GM19025 (cell line): ENCODE measurements around the gene NRP1.

Source experiments
- ATAC-seq: cut with Tn5 transposase; IDR thresholded peaks from one replicate; pipeline ENCODE4 v1.9.1; 2021; ENCODE audit warnings: mild to moderate bottlenecking, low read depth, moderate library complexity; ENCODE audit not compliant: unreplicated experiment

The NRP1 gene

DNA sequence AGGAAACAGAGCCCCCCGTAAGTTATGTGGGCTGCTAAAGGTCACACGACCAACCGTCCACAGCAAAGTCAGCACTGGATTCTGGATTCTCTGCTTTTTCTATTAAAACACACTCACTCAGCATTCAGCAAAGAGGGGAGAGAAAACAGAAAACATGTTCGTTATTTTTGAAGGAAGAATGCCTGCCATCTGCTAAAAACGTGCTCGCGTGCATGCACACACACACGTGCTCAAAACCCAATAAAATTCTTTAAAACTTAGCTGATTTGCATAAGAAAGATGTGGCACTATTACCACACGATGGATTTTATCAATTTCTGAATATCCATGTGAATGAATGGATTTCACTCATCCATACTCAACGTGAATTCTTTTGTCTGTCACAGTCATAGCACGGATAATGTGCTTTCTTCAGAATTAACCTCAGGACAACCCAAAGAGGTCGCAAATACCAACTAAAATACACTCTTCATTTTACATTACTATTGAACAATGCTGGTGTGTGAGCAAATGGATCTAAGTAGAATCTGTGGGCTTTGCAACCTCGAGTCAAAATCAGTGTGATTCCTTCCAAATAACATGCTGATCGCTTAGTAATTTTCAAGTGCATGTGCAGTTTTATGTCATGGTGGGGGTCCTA is 40.8 kb downstream of the NRP1 start:
- ATAC-seq: no peak

DNA sequence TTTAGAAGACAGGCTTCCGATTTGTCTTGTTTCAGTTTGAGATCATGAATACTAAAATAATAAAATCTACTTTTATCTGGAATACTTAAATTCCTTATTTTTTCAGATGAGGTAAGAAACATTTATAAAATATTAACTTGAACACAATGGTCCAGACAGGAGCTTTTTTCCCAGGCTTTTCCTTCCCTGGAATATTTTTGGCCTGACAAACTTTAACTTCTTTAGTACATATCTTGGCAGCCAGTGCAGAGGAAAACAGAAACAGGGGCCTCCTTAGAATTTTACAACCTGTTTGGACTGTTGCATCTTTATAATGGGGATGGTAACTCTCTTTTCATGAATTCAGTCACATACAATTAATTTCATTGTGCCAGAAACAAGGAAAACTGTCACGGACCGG is 41.4 kb downstream of the NRP1 start:
- no peak for ATAC-seq

DNA sequence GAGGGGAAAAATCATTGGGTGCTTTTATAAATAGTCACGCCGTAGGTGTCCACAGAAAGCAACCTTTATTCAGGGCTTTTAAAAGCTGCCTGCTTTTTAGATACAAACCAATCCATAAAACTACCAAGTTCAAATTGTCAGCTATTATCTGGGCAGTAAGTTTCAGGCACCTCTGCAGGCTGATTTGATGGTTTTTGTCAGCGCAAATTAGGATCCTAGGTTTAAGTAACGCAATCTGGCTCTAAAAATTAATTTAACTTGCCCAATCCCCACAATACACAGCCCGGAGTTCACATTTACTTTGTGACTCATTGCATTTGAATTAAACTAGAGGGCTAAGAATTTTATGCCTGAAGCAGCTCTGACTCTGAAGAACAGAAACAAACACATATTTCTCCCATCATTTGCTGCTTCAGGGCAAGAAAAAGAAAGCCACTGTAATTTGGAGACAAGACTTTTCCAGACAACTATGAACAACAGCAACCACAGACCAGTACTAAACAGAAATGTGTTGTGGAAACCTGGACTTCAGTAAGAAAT is 43.3 kb downstream of the NRP1 start:
- no peak for ATAC-seq

DNA sequence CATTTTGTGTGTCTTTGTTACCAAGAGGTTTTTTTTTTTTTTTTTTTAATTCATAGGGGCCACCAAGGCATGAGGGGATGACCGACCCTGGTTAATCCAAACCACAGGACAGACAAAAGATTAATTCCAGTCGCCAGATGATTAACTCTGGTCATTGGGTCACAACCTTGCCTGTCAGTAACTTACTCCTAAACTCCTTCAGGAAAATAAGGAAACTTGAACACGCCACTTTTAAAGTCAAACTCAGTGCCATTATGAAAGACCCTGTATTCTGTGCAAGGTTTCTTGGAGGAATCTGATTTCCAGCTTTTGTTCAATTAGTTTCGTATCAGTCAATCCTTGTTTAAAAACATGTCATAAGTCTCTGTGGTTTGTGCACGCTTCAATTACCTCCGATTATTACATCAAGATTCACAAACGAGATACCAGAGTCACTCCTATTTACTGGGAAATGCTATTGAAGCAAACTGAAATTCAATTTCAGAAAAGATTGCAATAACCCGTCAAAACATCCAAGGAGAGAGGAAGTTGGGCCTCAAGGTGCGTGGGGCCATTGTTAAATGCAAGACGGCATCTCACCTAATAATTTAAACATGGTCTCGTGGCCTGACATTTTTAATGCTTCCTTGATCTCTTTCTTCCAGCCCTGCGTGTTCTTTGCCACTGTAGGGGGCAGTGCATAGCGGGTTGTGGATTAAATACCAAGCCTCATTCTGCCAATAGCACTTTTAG is 44.0 kb downstream of the NRP1 start:
- ATAC-seq: no peak

DNA sequence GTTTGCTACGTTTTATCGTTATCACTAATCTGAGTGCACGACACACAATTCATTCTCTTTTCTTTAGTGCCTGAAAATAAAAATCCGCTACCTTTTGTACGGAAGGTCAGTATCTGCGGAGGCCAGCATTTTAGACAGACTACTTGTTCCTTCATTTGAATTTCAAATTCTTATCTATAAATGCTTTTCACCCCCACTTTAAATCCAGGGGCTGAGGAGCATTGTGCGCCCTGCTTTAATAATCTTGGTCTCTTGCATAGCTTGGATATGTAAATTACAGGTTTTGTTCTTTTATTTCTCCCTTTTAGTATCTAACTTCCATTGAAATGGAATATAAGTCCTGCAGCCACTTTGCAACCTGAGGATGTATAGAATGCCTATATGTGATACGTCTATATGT is 44.7 kb downstream of the NRP1 start:
- no peak for ATAC-seq

DNA sequence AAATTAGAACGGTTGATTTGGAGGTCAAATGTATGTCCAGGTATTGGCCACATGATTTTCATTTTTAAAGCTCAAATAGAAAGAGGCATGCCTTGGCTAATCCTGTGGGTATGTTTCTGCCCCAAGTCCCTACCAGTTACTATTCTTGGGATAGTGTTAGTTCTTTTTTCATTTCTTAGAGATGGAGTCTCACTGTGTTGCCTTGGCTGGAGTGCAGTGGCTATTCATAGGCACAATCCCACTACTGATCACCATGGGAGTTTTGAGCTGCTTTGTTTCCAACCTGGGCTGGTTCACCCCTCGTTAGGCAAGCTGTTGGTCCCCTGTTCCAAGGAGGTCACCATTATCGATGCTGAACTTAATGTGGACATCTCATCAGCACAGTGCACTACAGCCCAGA is 46.3 kb downstream of the NRP1 start:
- ATAC-seq: no peak

DNA sequence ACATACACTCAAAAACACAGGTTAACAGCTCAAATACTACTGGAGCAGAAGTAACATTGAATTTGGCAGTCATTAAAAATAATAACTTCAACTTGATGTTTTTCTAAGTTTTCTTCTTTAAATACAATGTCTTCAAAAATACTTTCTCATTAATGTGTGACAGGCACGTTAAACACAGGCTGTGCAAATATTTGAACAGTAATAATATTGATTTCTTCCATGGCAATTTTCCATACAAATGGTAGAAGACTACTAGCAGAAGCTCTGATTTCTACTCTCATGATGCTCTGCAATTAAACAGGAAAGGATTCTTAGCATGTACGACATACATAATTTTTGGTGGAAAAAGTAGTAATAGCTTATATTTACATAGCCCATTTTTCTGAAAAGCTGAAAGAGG is 47.4 kb downstream of the NRP1 start:
- no peak for ATAC-seq

DNA sequence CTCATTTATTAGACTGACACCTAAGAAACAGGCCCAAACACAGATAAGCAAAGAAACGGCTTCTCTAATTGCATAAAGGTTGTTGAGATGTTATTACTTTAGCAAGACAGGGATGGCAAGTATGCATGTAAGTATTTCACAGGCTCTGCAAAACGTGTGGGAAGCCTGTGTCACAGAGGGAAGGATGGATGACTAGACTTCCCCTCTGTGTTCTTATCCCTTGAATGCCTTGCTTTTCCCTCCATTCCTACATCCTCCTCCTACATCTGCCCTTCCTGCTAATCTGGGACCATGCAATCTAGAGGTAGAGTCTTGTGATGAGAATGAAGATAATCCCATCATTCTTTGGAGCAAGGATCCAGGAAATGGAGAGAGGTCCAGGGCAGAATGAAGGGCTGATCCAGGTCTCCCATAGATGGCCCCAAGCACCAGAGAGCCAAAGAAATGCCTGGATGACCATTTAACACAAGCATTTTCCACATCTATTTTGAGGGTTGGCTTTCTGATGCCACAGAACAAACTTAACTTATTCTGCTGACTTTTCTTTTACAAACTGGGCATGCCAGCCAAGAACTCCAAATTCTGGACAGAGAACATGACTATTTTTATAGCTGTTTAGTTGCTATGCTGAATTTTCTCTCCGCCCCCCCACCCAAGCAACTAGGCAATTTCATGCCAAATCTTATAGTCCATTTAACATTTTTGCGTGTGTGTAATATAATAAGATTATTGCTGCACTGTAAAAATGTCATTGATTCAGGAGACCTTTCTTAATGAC is 48.1 kb downstream of the NRP1 start:
- no peak for ATAC-seq

DNA sequence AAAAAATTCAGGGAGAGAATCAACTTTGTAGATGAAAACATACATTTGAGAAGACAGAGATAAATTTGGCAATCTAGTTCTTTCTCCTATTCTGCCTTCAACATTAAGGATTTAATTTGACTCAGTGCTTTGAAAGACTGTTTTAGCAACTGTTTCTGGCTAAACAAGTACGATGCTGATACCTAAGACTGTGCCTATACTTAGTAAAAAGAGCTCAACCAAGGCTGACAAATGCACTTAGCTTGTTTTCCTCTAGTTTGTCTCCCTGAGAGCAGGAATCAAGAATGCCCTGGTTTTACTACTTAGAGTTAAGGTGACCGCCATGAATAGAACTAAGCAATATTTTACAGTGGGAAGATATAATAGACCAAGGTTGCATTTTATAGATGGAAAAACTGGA is 49.5 kb downstream of the NRP1 start:
- no peak for ATAC-seq

DNA sequence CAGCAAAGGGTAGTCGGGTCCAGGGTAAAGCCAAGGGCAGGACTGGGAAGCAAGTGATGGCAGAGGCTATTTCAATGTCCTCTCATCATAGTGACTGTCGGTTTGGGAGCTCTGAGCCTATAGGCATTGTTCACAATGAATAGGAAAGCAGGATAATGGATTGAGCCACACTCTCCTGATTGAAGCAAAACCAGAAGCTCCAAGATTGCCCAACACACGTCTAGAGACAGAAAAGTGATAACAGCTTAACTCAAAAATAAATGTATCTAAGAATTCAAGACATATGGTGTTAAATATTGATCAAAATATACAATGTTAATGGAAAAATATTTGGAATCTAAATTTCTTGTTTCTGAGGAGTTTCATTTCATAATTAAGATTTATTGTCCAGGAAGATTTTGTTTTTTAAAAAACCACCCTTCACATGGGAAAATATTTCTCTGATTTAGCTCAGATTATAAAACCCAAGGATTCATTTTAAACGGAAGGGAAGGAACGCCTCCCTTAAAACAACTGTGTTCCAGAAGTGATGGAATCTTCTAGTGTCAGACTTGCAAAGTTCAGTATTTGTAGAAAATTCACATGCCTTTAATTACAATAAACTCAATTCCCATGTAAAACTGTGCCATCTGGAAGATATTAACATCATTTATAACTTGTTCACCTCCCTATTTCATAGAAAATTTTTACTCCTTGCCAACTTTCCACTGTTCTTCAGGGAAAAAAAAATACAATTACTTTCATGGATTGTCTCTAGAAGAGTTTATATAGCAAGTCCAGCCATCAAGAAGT is 54.5 kb downstream of the NRP1 start:
- no peak for ATAC-seq

DNA sequence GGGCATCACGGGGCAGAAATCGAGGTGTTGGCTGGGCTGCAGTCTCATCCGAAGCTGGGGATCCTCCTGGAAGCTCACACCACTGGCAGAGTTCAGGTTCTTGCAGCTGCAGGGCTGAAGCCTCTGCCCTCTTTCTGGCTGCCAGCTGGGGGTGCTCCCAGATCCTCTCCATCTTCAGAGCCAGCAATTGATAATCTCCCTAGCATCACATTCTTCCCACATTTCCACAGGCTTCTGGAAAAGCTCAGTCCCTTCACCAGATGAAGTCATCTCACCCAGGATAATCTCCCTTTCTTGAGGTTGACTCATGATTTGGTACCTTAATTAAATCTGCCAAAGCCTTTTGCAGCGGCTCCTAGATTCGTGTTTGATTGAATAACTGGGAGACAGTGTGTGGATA is 55.2 kb downstream of the NRP1 start:
- no peak for ATAC-seq

DNA sequence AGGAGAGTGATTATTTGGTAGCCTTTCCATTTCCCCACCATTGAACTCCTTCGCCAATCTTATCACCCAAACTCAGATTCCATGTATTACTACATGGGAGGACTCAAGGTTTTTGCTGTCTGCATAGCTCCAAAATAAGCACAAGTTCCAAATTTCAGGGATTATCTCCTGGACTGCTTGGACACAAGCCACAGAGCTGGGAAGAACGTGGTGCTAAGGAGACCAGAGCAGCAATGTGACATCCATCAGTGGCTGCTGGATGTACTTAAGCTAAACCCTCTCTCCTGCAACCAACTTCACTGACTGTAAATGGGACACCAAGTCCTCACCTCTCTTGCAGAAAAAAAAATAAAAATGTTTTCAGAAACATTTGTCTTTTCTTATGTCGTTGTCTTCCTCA is 56.3 kb downstream of the NRP1 start:
- no peak for ATAC-seq

DNA sequence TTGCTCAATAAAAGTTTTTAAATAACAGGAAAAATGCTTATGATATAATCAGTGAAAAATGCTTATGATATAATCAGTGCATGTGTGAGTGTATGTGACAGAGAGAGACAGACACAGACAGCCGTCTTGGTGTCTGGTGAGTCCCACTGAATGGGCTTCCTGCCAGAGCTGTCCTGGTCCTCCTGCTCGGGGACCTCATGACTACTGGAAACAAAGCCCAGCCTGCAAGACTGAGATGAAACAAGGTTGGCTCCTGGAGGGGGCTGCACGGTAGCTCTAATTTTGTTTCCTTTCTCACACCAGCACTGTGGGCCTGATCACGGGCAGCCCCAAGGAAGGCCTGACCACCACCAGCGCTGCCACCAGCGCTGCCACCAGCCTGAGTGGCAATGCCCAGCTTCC is 57.3 kb downstream of the NRP1 start:
- ATAC-seq: no peak

DNA sequence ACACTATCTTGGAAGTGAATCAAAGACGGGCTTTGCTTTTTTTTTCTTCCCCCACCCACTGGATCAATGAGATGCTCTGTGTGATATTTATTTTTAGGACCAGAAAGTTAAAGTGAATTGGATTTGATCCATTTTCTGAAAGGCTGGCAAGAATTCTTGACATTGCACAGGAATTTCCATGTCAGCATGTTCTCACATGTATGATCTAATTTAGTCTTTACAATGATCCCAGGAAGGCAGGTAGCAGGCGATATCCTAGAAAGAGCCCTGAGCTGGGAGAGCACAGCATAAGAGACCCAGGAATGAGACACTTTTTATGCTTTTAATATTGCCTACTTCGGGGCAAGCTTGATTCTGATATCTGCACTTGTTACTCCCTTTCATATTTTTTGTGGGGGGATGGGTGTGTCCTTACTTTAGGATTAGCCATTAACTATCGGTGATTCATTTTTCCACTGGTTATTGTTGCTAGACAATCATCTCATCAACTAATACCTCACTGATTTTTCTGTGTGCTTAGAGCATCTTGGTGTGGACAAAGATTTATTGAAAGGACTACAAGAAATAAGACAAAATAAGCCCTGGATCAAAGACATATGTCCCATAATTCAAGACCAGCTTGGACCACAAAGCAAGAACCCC is 58.1 kb downstream of the NRP1 start:
- ATAC-seq: no peak

DNA sequence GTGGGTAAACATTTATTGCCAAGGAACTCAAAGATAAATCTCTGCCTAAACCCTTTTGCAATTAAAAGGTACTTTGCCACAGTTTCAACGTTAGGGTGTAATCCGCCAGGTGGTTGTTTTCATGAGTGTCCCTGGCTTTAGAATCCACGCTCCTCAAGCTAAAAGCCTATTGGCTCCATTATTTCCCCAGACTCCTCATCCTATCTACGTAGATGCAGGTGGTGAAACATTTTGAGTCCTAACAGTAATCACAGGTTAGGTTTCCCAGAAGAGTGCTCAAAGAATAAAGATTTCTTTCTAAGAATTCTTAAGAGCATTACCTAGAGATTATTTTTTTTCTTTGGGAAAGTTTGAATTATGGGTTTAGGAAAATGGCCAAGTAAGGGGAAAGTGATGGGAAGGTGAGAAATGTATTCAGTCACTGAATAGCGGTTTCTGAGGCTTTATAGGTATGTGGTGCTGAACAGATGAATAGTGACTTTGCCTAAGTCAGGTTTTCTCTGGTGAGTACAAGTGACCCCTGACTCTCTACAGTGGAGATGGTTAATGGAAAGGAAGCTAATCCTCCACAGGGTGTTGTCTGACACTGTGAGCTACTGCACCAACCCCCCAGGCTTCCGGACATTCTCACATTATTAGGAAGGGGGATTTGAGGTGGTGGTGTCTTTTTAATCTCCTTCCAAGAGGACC is 60.2 kb downstream of the NRP1 start:
- no peak for ATAC-seq

DNA sequence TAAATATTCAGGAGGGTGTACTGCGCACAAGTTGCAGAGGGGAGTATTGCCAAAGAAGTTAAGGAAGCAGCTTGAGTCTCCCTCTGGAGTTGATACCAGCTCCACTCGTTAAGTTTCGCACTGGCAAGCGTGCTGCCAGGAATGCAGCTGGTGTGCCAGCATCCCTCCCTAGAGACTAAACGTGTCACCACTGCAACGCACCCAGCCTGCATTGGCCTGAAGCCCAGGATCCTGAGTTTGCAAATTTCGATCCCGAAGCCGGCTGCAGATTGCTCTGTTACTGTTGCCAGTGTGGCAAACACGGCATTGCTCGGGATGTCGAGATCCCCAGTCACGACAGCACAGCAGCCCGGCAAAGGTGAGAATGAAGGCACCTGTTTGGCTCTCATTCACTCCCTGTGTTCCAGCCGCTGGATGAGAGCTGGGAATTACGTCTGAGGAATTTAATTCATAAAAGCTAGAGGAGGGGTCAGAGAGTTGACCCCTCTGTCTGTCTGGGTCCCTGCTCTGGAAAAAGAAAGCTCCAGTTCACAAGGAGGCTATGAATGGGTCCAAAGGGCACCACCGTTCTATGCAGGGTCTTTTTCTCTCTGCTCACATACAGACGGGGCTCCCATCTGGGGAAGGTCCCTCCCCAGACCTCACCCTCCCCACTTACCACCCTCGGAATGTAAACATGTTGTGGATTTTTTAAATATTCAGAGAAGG is 61.0 kb downstream of the NRP1 start:
- no peak for ATAC-seq

DNA sequence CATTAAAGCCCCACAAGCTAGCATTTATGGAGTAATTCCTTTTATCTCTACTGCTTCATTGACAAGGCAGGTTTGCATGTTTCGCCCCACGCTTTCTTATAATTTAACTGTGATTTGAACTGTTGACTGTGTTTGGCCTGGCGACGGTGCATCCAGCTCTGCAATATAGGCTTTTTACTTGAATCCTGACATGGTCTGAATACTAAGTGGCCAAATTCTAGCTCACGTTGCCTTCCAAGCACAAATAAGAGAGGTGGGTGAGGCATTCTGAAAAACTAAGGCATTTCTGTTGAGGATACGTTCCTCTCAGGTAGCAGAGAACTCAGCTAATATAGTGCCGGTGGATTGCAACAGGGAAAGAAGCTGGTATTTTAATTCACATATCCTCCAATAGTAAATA is 61.8 kb downstream of the NRP1 start:
- ATAC-seq: no peak

DNA sequence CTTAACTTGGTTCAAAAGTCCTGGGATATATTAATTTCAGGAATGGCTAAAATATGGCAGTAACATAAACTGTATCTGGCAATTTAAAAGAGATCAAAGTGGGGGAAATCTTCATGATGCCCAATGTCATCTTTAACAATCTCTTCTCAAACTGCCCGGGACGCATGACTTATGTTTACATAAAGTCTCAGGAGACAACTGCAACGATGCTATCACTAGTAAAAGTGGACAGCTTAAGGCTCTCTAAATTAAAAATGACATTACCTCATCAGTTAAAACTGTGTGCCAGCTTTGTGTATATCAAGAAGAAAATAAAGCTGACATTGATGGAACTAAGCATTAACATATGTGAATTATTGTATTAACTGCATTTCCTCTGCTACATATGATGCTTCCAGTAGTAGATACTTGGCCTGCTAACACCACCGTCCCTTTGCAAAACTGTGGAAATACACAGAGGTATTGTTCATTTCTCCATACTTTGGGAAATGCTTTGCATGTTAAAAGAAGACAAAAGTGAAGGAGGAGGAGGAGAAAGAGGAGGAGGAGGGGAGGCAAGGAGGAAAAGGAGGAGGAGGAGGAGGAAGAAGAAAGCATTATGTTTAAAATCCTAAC is 62.4 kb downstream of the NRP1 start:
- ATAC-seq: no peak

DNA sequence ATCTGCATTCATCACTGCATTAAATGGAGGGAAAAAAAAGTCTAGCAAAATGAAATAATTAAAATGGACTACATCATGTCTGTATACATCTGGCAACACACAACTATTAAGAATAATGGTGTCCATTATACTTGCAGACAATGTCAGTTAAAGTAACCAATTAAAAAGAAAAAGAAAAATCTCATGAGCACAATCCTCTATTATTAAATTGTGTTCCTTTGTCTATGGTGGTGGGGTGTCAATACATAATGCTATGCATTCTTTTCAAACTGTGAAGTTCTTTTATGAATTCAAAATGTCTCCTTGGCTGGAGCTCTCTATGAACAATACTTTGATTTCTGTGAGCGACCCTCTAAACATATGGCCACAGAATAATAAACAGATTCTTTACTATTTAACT is 63.5 kb downstream of the NRP1 start:
- ATAC-seq: no peak
